Sigmoid colon (tissue), 4 donors: ENCODE results near the gene KIF21A.

ENCODE experiments used
- CTCF ChIP-seq, 4 experiments: fragments of 450-650 bp in 3 of 4; fragments of 200-600 bp in 1 of 4; IDR thresholded peaks; one replicate each; pipeline ENCODE4 v1.5.1; 2016 to 2019; ENCODE audit warnings: antibody characterized with exemption in 4 of 4, mild to moderate bottlenecking in 3 of 4, moderate library complexity in 2 of 4
- EP300 ChIP-seq, 4 donors: sonication (generic); formaldehyde crosslinking; IDR thresholded peaks; one replicate each; pipeline ENCODE4 v1.6.1; 2017; ENCODE audit warnings: antibody characterized with exemption in 4 of 4
- POLR2A ChIP-seq, 2 donors: fragments of 450-650 bp; IDR thresholded peaks; one replicate each; pipeline ENCODE4 v1.6.1; 2016; ENCODE audit warnings: antibody characterized with exemption in 2 of 2, mild to moderate bottlenecking in 2 of 2, moderate library complexity in 2 of 2

DNA sequence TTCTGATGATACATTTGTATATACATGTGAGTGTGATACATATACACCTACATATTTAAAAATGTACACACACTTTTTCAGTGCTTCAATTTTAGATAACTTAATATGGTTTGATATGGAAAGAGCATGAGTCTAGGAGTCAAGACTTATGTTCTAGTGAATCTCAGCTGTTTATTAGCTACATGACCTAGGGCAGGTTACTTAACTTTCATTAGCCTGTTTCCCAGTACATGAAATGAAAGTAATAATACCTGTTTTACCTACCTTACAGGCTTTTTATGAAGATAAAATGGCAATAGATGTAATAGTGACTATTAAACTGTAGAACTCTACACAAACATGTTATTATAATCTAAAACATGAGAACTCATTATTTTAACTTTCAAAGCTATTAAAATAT, 39.5 kb downstream of the KIF21A start:
- TF ChIP-seq CTCF (IDR thresholded peaks at IDR 0.05) (no peak), POLR2A (IDR thresholded peaks at IDR 0.05) (no peak), EP300 (IDR thresholded peaks at IDR 0.05) (no peak)
